Endothelial cell of umbilical vein (primary cell): ENCODE data around the gene DAPK2. TPM values are rescaled to one million over a fixed set of nuclear protein-coding genes. Genes with fewer than 3 reads are reported as not detected.
A peak's percentile ranks its signal among the peaks of the same experiment; 100 is the strongest.

Experiments
- BruUV-seq: library from RNA; stranded (reverse); fragments of 400-500 nt; replicated peaks from 2 replicates; lab custom pipeline; 2021; lab: Mats Ljungman, UMichigan
- CTCF ChIA-PET: fragments of 300-600, 350-600 bp; sonication (Branson Sonifier 250); formaldehyde crosslinking; loops from one replicate; lab custom pipeline; 2021; ENCODE audit warnings: antibody characterized with exemption, inconsistent platforms; lab: Charles Lee
- POLR2A ChIA-PET: fragments of 300-600, 350-600 bp; sonication (Branson Sonifier 250); formaldehyde crosslinking; loops from one replicate; lab custom pipeline; 2021; ENCODE audit warnings: antibody characterized with exemption, inconsistent platforms; lab: Charles Lee
- DNase-seq: peaks from one replicate; pipeline ENCODE4 v3.0.0-alpha.2; 2011; ENCODE audit warnings: low read depth, low spot score
- FAIRE-seq: peaks from 2 replicates; lab custom pipeline; 2011; peaks lifted over from hg19 to GRCh38; lab: Jason Lieb, UNC
- H2AFZ ChIP-seq: 2 replicates; pipeline ENCODE4 v1.6.0; 2012; ENCODE audit warnings: low read depth, low read length, control low read depth, inconsistent platforms
- H3K27ac ChIP-seq: 2 replicates; pipeline ENCODE4 v1.5.1; 2011; ENCODE audit warnings: low read depth, mild to moderate bottlenecking, control low read depth, low read length, moderate library complexity; ENCODE audit not compliant: insufficient read depth
- H3K27me3 ChIP-seq, 2 experiments: 2 replicates each; pipeline versions ENCODE4 v1.6.0 to v1.6.1; 2011; ENCODE audit warnings: low read length in 2 of 2, mixed read lengths in 1 of 2; ENCODE audit not compliant: control insufficient read depth in 2 of 2, insufficient read depth in 2 of 2
- H3K36me3 ChIP-seq, 2 experiments: 2 replicates in 1 of 2; 3 replicates in 1 of 2; pipeline ENCODE4 v1.5.1; 2011; ENCODE audit warnings: low read length in 2 of 2, mild to moderate bottlenecking in 1 of 2, moderate library complexity in 1 of 2; ENCODE audit not compliant: control insufficient read depth in 2 of 2, insufficient read depth in 2 of 2; ENCODE audit errors: extremely low read depth in 1 of 2
- H3K4me1 ChIP-seq: 3 replicates; pipeline ENCODE4 v1.5.1; 2011; ENCODE audit warnings: mild to moderate bottlenecking, low read length; ENCODE audit not compliant: control insufficient read depth, insufficient read depth; ENCODE audit errors: extremely low read depth
- H3K4me2 ChIP-seq: 2 replicates; pipeline ENCODE4 v1.6.1; 2011; ENCODE audit warnings: low read length, control low read depth, mixed read lengths; ENCODE audit not compliant: insufficient read depth
- H3K4me3 ChIP-seq, 3 experiments: fragments of 200-600 bp in 1 of 3; sonication (generic), shearing (Covaris generic) in 1 of 3; replicated peaks in 1 of 3; 2 replicates each; pipeline ENCODE4 v1.5.1; 2011 to 2016; ENCODE audit warnings: control low read depth in 3 of 3, low read length in 3 of 3, mild to moderate bottlenecking in 2 of 3, inconsistent platforms in 1 of 3, low read depth in 1 of 3, moderate library complexity in 1 of 3; ENCODE audit not compliant: insufficient read depth in 1 of 3
- H3K79me2 ChIP-seq: 2 replicates; pipeline ENCODE4 v1.6.0; 2012; ENCODE audit warnings: low read length, inconsistent platforms; ENCODE audit not compliant: control insufficient read depth, insufficient read depth
- H3K9ac ChIP-seq: replicated peaks from 2 replicates; pipeline ENCODE3; 2011; ENCODE audit warnings: low read length, control low read depth; ENCODE audit not compliant: insufficient read depth; ENCODE audit errors: extremely low read depth
- H3K9me1 ChIP-seq: replicated peaks from 3 replicates; pipeline ENCODE4 v1.6.0; 2011; ENCODE audit warnings: mild to moderate bottlenecking, low read length; ENCODE audit not compliant: control insufficient read depth, insufficient read depth; ENCODE audit errors: extremely low read depth
- H3K9me3 ChIP-seq: replicated peaks from 2 replicates; pipeline ENCODE4 v1.5.1; 2012; ENCODE audit warnings: low read length, inconsistent platforms; ENCODE audit not compliant: control insufficient read depth, insufficient read depth
- H4K20me1 ChIP-seq: replicated peaks from 2 replicates; pipeline ENCODE3; 2011; ENCODE audit warnings: mild to moderate bottlenecking, low read length; ENCODE audit not compliant: control insufficient read depth, insufficient read depth; ENCODE audit errors: extremely low read depth
- EZH2 ChIP-seq: IDR thresholded peaks from 2 replicates; pipeline ENCODE4 v1.6.1; 2012; ENCODE audit warnings: borderline replicate concordance, low read depth, mild to moderate bottlenecking, moderate library complexity, low read length, inconsistent platforms; ENCODE audit not compliant: severe bottlenecking
- FOS ChIP-seq: IDR thresholded peaks from 2 replicates; pipeline ENCODE4 v1.6.1; 2011; ENCODE audit warnings: mild to moderate bottlenecking, low read length, moderate library complexity, borderline replicate concordance; ENCODE audit not compliant: insufficient read depth
- GATA2 ChIP-seq: IDR thresholded peaks from 2 replicates; pipeline ENCODE4 v1.7.0; 2011; ENCODE audit warnings: low read depth, mild to moderate bottlenecking, moderate library complexity, mixed read lengths, low read length; ENCODE audit not compliant: insufficient read length, insufficient read depth
- JUN ChIP-seq: IDR thresholded peaks from 2 replicates; pipeline ENCODE4 v1.6.1; 2011; ENCODE audit warnings: borderline replicate concordance, low read depth; ENCODE audit not compliant: insufficient read length, insufficient read depth
- MYC ChIP-seq: IDR thresholded peaks from one replicate; pipeline ENCODE4 v1.6.1; 2011; ENCODE audit warnings: mild to moderate bottlenecking, low read depth, low read length
- POLR2A ChIP-seq: IDR thresholded peaks from 2 replicates; pipeline ENCODE4 v1.6.1; 2012; ENCODE audit warnings: low read depth, mild to moderate bottlenecking, control low read depth, low read length
- POLR2AphosphoS5 ChIP-seq: IDR thresholded peaks from 2 replicates; pipeline ENCODE4 v1.6.1; 2012; ENCODE audit warnings: low read depth, mild to moderate bottlenecking, control low read depth, low read length, moderate library complexity; ENCODE audit not compliant: insufficient read depth
- dilution Hi-C: fragments of 300-500 bp; cut with MboI; formaldehyde crosslinking; loops from one replicate; pipeline ENCODE4 v1.15.0; 2019; ENCODE audit warnings: low sequenced_read_pairs; ENCODE audit not compliant: extremely low pct_ligation_motif_present
- intact Hi-C: fragments of 100-400 bp; cut with micrococcal nuclease; formaldehyde crosslinking; loops from one replicate; pipeline ENCODE4 v1.10.0; 2022
- polyA plus RNA-seq, 4 experiments: library from polyadenylated mRNA; depleted of rRNA in 3 of 4; stranded (reverse) in 3 of 4; unstranded in 1 of 4; fragments of >200 nt; gene quantifications; 2 replicates each; pipeline versions ENCODE4 v1.2.1 to v1.2.3, GENCODE V29; 2011 to 2012; ENCODE audit warnings: missing spikeins in 1 of 4
- total RNA-seq: library from RNA; stranded (reverse); gene quantifications from 2 replicates; pipeline ENCODE4 v1.2.3, GENCODE V29; 2021
- TF ChIP-seq, protein P1 (sequence below): IDR thresholded peaks from 2 replicates; pipeline ENCODE4 v1.6.1; 2011; ENCODE audit not compliant: insufficient read depth, insufficient read length
- TF ChIP-seq, protein P2 (sequence below), 2 donors: IDR thresholded peaks; 1 replicate in 1 of 2; 2 replicates in 1 of 2; pipeline ENCODE4 v1.5.1; 2011; ENCODE audit warnings: low read length in 2 of 2, mild to moderate bottlenecking in 2 of 2, moderate library complexity in 2 of 2, control low read depth in 1 of 2, inconsistent platforms in 1 of 2, low read depth in 1 of 2; ENCODE audit not compliant: insufficient read depth in 1 of 2; ENCODE audit errors: extremely low read depth in 1 of 2

DAPK2 gene
- total and polyA plus RNA-seq, 2 donors (not counting 3 experiments of a cell fraction or from before 2014, with no cell fraction given): 2.8 to 6.7 TPM

DNA sequence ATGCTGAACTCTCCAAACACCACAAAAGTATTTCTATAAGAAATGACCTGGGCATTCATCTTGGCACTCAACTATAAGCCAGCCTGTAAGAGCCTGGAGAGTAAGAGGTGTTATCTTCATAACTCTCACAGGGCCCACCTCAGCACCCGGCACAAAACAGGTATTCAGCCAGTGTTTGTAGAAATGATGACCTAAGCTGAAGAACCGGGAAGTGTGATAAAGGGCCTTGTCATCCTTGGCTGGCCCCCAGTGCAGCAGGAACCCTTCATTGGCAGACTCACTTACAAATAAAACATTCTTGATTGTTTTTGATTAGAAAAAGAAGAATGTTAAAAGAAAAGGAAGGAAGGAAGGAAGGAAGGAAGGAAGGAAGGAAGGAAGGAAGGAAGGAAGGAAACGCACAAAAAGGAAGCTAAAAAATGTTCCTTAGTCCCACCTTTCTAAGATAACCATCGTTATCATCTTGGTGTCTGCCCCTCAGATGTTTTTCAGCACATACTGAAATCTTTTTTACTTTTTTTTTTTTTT lies 52.1 kb downstream of the DAPK2 start:
- ChIA-PET CTCF (no interaction called here), POLR2A (no interaction called here)
- Histone ChIP-seq H2AFZ (no peak overlapping the region), H3K36me3 (no peaks in the 10 kb centered on the region), H3K79me2 (no peaks in the 10 kb centered on the region), H3K9me1 (no peaks in the 10 kb centered on the region), H3K9me3 (no peaks in the 10 kb centered on the region), H3K4me3 (no peak overlapping the region), H3K4me2 (no peak overlapping the region), H3K27ac (no peak overlapping the region), H3K9ac (no peak overlapping the region), H3K4me1 (peaks cover 11% of the 10 kb centered on the region), H3K27me3 (peaks cover 0 to 6% of the 10 kb centered on the region in 2 experiments), H4K20me1 (no peaks in the 10 kb centered on the region)
- intact Hi-C loops: no loop called here
- TF ChIP-seq MYC (no peak), FOS (no peak), GATA2 (no peak), JUN (no peak), EZH2 (no peak), POLR2A (no peak), POLR2AphosphoS5 (no peak)
- TF ChIP-seq, protein P1, sequence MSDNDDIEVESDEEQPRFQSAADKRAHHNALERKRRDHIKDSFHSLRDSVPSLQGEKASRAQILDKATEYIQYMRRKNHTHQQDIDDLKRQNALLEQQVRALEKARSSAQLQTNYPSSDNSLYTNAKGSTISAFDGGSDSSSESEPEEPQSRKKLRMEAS: no peak
- TF ChIP-seq, protein P2, sequence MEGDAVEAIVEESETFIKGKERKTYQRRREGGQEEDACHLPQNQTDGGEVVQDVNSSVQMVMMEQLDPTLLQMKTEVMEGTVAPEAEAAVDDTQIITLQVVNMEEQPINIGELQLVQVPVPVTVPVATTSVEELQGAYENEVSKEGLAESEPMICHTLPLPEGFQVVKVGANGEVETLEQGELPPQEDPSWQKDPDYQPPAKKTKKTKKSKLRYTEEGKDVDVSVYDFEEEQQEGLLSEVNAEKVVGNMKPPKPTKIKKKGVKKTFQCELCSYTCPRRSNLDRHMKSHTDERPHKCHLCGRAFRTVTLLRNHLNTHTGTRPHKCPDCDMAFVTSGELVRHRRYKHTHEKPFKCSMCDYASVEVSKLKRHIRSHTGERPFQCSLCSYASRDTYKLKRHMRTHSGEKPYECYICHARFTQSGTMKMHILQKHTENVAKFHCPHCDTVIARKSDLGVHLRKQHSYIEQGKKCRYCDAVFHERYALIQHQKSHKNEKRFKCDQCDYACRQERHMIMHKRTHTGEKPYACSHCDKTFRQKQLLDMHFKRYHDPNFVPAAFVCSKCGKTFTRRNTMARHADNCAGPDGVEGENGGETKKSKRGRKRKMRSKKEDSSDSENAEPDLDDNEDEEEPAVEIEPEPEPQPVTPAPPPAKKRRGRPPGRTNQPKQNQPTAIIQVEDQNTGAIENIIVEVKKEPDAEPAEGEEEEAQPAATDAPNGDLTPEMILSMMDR (IDR thresholded peaks at IDR 0.05; ENCODE audit: extremely low read depth in 1 of 2, insufficient read depth in 1 of 2, low read depth in 1 of 2, low read length in 2 of 2): no peak
- BruUV-seq: no TSS peak
- peak; percentile 15 for DNase-seq
- dilution Hi-C loops: no loop called here
- no peak for FAIRE-seq
